Stimulated activated CD8-positive, alpha-beta memory T cell treated with anti-CD3 and anti-CD28 coated beads, Interleukin-4, amount 100 ng/mL, for 24 hours (primary cell): ENCODE measurements around the gene GSG1L2.

Experiments
- DNase-seq: peaks from one replicate; pipeline ENCODE4 v3.0.0-alpha.2; 2020; ENCODE audit warnings: low read depth

The GSG1L2 gene

GRCh38 chr17:9824797-9825338, 3.0 kb upstream of the GSG1L2 start:
- DNase-seq: no peak

- no peak for DNase-seq
These were observed 2.2 kb upstream of the GSG1L2 start for GRCh38 chr17:9824094-9824493.

GRCh38 chr17:9820448-9820847, 1.4 kb downstream of the GSG1L2 start:
- DNase-seq: no peak

DNA sequence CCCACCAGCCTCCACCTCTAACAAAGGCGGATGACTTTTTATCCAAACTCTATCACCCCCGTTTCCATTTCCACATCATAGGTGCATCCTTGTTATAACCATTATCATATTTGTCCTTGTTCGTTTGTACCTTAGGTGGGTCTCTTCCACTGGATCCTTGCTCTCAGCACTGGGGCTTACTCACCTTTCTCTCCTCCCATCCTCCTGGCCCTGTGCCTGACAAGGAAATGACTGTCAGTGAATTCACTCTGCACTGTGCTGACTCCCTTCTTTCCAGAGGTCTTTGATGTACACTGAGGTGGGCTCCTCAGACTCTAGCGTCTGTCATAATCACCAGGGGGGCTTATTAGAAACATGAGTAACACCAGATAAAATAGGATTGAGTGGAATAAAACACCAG, 3.1 kb downstream of the GSG1L2 start:
- DNase-seq: no peak

- no peak for DNase-seq
These were observed 4.8 kb downstream of the GSG1L2 start for GRCh38 chr17:9817086-9817485.

- DNase-seq: no peak
These were observed 5.4 kb downstream of the GSG1L2 start for GRCh38 chr17:9816472-9816871.

- DNase-seq: no peak
These were observed 7.4 kb downstream of the GSG1L2 start for GRCh38 chr17:9814337-9814945.

DNA sequence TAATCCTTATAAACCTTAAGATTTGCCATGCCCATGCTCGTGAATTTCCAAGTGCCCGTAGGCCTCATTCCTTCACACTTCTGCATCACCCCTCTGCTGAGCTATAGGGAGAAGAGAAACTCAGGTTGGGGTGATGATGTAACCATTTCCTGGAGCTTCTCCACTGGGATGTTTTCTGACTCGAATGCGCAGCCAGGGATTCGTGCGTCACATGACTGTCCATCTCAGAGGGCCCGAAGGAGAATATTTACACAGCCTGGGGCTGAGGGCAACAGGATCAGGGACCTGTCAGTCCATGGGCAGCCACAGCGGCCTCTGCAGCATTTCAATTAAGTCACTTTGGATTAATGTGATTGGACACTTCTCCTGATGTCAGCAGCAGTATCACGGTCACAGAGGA, 8.7 kb downstream of the GSG1L2 start:
- DNase-seq: no peak

DNA sequence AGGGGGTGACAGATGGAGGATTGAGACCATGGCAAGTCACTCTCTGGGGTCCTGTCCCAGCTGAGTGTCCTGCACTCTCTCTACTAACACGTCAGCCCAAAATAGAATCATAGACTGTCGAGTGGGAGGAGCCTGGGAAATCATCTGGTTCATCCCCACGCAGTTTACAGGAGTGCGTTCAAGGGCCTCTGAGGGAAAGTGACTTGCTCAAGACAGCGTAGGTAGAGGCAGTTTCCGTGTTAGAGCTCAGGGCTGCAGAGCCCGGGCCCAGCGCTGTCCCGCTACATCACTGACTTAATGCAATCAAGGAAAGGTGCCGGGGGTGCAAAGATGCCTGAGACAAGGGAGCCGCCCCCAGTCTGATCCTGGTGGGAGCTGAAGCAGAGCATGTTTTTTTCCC, 10.3 kb downstream of the GSG1L2 start:
- DNase-seq: no peak

GRCh38 chr17:9811086-9811485, 10.8 kb downstream of the GSG1L2 start:
- no peak for DNase-seq

DNA sequence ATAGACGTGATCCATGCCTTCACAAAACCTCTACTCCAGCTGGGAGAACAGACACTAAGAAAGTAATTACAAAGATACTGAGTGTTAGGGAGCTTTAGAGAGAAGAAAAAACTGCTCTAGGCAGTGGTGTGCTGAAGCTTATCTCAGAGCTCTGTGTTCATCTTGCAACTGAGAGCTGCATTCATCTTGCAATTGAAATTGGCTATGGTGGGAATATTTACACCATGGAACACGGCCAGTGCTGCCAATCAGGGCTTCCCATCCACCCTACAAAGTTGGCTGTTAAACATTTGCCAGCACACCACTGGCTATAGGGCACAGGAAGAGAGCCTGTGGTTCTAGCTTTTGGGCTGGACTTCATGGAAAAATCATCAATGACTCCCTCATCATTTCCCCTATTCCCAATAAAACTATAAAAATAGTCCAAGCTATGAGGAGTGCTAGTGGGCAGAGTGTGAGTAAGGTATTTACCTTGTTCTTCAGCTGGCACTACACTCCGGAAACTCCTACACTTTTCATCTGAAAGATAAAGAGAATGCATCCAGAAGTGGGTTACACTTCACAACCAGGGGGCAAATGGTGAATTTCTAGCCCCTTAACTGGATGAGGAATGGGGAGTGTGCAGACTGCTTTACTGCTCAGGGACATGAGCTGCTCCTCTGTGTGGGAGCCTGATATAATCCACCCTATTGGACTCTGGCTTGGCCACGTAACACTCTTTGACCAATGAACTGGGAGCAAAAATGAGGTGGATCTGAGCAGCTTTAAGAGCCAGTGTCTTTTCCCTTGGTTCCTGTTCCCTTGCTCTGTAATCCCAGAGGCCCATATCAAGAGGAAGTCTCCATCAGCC, 11.6 kb downstream of the GSG1L2 start:
- DNase-seq: no peak

DNA sequence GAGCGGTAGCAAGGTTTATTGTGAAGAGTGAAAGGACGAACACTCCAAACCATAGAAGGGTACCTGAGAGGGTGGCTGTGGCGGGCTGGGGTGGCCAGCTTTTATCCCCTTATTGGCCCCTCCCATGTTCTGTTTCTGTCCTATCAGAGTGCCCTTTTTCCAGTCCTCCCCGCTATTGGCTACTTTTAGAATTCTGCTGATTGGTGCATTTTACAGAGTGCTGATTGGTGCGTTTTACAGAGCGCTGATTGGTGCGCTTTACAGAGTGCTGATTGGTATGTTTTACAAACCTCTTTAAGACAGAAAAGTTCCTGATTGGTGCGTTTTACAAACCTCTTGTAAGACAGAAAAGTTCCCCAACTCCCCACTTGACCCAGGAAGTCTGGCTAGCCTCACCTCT, 12.5 kb downstream of the GSG1L2 start:
- no peak for DNase-seq

DNA sequence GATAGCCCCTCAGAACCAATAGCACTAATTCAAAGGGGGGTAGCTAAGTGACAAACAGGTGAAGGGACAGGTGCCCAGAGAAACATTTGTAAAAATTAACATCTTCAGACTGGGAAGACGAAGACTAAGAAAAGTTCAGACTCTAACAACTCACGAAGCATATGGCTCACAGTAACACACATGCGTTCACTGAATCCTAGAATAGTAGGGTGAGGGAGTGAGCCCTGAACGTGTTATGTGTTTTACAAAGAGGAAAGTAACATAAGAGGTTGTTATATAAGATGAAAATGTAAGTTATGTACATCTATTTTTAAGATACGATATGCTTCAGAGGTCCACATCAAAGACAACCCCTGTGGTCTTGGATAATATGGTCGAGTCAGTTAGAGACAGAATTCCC, 15.2 kb downstream of the GSG1L2 start:
- DNase-seq: no peak

DNA sequence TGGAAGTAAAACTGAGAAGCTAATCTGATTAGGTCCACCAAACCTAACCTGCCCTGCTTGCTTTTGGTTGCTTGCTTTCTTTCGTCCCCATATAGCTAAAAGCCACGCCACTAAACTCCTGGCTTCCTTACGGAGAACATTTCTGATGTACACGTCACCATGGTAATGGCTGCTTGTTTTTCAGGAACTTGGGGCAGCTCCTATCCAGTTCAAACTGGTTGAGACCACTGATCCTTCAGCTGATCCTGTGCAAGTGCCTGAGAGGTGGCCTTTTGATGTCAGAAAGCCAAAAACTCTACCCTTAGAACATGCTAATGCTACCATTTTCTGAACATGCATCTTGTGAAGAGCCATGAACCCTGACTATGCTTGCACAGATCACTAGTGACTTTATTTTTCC, 16.1 kb downstream of the GSG1L2 start:
- no peak for DNase-seq

GRCh38 chr17:9802697-9803096, 19.2 kb downstream of the GSG1L2 start:
- no peak for DNase-seq

GRCh38 chr17:9802294-9802693, 19.6 kb downstream of the GSG1L2 start:
- DNase-seq: no peak

DNA sequence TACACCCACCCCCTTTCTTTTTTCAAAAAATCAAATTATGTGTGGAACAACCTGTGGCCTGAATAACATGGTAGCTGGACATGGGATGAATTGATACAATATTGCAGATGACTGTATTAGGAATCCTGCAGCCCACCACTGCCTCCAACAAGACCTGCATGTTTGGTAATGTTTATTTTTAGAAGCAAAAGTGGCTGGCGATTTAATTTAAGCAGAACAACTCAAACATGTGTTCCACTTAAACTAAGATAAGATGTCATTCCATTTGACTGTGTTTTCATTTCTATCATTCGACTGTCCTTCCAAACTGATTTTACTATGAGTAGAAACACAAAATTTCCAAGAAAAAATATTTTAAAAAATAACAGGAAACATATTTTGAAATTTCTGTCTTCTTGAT, 20.4 kb downstream of the GSG1L2 start:
- no peak for DNase-seq

DNA sequence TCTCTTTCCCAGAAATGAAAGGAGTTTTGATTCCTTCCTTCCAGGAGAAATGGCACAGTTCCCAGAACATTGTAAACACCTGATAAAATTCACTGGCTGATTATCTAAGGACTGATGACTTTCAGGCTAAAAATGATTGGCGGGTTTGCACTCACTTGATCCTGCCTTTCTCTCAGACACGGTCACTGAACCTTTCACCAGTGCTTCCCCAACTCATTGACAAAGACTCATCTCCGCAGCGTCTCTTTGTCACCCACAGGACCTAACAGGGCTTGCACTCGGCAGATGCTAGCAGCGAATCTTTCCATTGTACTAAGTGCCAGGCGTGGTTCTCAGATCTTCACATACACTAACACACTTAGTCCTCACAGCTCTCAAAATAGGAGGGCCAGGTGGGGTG, 23.2 kb downstream of the GSG1L2 start:
- DNase-seq: no peak

GRCh38 chr17:9798008-9798407, 23.9 kb downstream of the GSG1L2 start:
- no peak for DNase-seq

- DNase-seq: no peak
These were observed 29.6 kb downstream of the GSG1L2 start for GRCh38 chr17:9792181-9792840.

DNA sequence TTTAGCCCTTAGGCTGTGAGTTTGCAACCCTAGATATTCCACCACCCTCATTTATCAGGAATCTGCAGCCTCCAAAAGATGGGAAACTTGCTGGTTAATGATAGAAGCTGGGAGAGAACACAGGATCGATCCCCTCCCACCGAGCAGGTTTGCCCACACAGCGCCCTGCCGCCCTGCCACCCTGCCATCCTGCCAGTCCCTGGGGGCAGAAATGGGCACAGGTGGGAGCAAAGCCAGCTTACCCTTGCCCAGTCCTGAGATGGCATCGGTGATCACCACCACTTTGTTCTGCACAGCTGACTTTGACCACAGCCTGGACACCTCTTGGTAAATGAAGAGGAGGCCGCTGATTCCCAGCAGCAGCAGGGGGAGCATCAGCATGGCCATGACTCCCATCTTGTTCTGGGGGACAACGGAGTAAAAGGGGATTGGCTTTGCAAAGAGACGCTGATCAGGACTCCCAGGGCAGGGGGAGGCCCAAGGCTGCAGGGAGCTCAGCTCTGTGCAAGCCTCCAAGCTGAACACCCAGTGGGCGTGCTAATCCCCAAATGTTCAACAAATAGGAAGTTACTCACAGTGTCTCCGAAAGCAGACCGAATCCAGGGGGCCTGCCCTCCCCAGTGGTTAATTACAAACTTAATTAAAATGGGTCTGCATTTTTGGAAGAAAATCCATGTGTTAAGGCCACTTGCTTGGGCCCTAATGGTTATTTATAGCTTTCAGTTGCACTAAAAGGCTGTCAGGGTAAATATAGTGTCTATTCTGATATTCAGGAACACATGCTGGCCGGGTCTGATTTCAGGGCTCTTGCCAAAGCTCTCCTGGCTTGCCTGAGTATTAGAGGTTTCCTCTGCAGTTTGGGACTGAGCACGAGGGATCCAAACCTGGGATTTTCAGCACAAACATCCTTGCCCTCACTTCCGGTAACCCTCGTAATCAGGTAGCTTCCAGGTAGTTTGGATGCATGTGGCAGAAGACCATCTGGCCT, 30.7 kb downstream of the GSG1L2 start, which contains the start of gene DHRS7C:
DHRS7C (minus strand) TSS at position 704 of the 988 bp plus-strand sequence; CDS start at position 396, 308 bp downstream.
- DNase-seq: no peak

DNA sequence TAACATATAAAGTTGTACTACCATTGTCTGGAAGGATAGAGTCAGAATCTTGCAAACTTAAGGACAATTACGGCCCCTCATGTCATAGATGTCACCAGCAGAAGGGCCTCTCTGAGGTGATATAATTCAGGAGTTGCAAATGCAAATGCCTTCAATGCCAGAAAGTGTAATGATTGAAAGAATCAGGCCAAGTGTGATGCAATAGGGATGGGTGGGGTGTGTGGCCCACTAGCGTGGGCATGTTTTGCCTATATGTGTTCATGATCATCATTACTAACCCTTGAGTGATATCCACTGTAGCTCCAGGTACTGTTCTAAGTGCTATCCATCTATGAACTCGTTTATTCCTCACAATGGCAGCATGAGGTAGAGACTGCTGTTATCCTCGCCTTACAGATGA, 31.6 kb downstream of the GSG1L2 start:
- no peak for DNase-seq
